ENCODE measurements around the gene PTTG1.

Gene PTTG1

DNA sequence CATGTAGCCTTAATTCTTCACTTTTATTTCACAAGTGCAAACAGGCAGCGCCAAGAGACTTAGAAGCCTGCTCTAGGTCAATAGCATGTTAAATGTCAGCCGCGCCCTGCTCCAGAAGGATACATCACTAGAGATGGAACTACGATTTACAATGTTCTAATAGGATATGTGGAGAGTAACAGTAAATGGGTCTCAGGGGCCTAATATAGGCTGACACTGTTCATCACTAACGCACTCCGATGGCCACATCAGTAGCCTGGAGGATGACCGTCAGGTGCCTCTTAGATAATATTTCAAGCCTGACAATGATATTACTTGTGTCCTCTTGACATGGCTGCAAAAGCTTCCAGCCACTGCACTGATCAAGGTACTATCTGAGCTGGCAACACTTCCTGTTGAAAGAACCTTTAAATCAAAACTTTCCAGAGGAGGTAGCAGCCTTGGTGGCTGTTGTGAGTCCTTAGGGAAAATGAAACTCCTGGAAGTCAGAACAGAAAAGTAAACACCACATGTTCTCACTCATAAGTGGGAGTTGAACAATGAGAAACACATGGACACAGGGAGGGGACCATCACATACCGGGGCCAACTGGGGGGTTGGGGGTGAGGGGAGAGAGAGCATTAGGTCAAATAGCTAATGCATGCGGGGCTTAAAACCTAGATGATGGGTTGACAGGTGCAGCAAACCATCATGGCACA is 35.0 kb downstream of the PTTG1 start:
- DNase-seq, result no peak

DNA sequence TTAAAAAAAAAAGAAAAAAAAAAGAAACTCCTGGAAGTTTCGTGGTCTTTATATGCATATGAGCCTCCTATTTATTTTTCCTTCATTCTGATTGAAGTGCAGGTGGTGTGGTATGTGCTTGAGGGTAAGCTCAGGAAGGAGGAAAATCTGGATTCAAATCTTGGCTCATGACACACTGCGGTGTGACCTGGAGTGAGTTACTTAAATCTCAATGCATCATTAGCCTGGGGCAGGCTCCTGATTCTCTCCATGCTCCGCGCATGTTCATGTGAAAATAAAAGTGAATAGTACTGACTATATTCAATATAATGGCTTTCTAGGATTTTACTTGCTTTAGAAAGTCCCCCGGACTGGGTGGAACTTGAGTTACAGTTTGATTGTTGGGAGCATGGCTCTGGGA is 35.6 kb downstream of the PTTG1 start:
- no peak for DNase-seq

DNA sequence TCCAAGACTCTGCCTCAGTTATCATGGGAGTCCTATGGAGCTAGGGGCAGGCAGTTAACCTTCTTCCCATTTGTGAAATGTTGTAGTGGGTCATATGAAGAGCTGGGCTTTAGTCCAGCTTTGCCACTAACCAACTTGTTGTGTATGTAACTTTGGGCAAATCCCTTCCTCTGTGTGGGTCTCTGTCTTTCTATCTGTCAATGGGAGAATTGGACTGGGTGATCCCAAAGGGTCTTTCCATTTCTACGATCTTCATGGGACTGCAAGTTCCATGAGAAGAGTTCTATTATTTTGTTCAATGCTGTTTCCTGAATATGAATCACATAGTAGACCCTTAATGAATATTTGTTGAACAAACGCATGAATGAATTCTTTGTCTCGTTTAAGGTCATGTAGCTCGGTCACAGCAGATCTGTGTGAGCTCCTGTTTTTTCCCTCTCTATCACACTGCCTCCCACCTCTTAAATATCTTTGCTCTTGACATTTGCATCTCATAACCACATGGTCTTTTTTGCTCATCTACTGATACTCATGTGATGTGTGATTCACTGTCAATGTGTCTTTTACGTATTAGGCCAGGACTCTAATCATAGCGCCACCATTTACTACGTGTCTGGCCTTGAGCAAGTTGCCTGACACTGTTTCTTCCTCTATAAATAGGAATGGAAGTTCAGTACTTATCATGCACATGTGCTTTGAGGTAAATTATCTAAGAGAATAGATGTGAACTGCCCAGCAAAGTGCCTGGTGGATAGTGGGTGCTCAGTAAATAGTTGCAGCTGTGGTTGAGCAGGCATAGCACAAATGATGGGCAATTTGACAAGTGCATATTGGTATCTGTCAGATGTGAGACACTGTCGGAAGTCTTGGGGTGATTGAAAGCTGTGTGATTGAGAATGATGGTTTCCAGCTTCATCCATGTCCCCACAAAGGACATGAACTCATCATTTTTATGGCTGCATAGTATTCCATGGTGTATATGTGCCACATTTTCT is 37.4 kb downstream of the PTTG1 start:
- DNase-seq, result no peak

DNA sequence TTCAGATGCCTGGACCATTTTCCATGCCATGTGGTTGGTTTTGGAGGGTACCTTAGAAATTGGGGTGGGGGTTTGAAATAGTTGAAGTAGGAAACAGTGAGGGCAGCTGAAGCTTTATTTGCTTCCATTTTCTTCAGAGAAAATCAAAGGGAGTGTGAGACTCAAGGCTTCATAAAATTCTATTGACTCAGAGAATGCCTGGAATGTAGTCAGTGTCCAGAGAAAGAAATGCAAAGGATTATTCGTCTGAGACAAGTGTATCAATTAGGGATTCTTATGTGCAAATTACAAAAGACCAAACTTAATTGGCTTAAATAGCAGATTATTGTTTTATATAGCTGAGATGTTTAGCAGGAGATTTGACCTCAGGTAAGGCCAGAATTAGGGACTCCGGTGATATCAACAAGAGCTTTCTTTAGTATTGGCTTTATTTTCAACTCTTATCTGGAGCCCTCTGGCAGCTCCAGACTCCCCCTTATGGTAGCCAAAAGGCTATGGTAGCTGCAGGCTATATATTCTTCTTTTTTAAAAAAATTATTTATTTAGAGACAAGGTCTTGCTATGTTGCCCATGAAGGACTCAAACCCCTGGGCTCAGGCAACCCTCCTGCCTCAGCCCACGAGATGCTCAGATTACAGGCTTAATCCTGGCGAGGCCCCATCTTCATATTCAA is 38.9 kb downstream of the PTTG1 start:
- DNase-seq, result no peak

DNA sequence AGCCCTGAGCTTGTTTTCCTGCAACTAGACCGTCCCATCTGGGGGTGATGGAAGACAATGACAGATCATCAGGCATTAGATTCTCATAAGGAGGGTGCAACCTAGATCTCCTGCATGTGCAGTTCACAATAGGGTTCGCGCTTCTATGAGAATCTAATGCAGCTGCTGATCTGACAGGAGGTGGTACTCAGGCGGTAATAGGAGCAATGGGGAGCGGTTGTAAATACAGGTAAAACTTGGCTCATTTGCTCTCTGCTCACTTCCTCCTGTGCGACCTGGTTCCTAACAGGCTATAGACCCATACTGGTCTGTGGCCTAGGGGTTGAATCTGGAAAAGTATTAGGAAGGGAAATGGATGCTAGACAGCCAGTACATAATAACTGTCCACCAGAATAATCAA is 39.7 kb downstream of the PTTG1 start:
- DNase-seq, result no peak

DNA sequence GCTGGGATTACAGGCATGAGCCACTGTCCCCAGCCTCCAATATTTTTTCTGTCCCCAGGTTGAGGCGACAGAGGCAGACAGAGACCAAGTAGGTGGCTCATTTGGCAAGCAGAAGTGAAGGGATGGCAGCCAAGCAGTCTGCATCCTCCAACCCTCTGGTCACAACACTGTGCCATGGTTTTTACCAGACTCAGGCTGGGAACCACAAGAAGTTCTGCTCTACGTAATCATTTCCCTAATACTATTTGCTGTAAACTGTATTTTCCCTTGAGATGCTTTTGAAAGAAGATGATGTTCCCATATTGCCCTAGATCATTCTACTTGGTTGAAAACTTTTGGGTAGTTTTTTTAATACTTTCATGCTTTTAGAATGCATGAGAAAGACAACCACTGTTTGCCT is 40.5 kb downstream of the PTTG1 start:
- DNase-seq, result no peak

DNA sequence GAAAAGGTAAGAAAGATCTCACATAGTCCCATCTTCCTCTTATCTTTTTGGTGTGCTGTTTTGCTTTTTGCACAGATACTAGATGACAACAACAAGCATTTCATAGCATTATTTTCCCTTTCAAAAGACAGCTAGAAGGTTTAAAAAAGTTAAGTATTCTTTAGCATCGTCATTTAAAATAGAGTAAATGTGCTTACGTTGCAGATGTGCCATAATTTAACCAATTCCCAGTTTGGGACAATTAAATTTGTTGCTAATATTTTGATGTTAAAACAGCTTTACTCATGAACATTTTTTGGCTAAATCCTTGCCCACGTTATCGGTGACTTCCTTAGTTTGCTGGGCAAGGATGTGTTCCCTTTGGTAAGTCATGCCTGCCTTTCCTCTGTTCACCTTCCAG is 41.6 kb downstream of the PTTG1 start:
- no peak for DNase-seq

DNA sequence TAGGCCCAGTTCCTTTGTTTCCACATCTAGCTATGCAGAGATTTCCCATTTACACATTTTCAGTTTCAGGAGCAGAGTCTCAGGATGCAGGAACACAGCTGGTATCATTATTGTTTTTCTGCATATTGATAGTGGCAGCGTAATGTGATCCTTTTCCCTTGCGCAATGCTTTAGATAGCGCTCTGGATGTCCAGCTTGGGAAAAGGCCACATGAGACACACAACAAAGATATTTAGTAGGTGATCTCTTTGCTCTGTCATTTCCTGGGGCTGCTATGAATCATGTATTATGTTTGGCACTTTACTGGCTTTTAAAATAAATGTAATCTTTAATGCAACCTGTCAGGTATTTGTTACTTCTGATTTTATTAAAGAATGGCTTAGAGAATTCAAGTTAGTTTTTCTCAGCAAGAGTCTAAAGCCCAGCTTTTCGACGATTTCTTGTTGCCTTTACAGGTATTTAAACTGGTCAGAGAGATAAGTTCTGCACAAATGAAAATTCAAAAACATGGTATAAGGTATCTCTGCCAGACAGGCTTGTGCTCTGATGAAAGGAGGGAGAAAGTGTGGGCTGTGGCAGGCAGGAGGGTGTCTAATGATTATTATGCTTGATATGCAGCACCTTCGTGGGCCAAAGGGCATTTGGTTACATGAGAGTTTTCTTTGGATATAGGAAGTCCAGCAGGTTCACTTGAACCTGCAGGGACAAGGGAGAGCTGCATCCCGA is 42.2 kb downstream of the PTTG1 start:
- no peak for DNase-seq

DNA sequence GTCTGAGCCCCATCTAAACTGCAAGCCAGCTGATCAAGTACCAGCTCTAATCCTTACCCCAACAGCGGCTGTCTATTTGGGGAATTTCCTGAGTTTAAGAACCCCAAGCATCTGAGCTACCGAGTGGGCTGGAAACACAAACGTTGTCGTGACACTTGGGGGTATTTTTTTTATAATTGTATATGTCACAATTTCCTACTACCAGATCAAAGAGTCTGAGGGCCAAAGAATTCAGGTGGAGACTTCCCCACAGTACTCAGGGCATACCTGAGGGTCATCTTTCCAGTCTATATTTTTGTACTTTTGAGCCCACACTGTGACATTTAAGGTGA is 42.8 kb downstream of the PTTG1 start:
- DNase-seq, result no peak

DNA sequence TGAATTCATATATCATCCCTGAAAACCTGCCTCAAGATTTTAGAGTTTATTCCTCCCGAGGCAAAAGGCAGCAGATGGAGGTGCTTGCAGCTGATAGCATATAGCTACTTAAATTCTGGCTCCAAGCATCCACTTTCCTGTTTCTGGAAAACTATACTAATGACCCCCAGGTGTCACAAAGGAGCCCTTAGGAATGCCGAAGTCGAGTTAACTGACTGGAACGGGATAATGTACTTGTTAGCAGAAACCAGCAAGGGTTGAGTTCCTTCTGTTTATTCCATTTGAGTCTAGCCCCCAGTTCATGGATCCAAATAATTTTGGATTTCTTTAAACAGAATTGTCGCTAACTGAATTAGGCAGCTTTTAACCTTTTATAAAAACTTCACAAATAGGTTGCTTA is 44.5 kb downstream of the PTTG1 start:
- DNase-seq, result no peak

DNA sequence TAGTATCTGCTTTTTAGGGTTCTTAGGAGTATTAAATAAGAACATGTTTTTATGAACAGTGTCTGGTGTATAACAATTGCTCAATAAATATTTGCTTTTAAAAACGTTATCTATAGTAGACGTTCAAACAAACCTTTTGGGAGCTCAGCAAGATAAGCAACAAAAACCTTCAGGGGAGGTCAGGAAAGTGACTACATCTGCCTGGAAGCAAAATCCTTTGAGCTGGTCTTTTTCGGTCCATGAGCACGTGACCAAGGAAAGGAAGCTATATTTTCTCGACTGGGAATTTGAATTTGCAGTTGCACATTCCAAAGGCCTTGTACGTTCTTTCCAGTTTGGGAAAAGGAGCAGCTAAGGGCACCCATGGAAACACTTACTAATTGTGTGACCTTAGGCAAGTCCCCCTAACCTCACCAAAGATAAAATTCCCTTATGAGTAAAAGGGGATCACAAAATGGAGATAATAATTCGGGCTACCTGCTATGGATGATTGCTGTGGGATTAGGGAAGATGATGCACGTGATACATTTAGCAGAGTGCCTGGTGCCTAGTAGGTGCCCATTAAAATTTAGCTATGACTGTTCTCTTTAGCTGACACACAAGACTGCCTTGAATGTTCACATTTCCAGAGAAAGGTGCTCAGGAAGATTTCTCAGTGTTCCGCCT is 45.4 kb downstream of the PTTG1 start:
- DNase-seq, result no peak

DNA sequence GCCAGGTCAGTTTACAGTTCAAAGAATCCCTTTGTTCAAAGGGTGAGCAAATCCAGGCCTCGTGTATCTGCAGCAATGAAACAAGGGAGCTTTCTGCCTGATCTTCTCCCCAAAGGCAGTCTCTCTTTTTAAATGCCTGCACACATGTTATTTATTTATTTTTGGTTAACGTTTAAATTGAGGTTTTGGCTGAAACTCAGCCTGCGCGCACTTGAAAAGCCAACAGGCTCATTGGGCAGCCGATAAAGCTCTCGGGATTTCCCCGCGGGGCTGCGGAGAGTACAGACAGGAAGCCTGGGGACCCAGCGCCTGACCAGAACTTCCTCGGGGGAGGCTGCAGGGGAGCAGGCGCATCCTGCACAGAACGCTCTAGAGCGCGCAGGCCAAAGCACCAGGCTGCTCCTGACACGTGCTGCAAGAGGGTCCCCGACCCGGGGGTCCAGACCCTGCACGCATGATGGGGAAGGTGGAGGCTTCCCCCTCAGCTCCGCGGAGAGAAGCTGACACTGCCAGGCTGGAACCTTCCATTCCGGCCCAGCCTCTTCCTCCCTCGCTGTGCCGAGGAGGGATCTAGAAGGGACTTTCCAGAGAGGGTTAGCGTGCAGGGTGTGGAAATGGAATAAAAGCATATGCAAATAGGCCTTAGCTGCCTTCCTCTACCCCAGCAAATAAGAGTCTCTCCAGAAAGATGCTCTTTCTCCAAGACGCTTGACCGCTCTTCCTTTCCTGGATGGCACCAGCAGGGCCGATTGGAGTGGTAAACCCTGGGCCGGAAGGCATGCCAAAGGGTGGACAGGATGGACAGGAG is 46.1 kb downstream of the PTTG1 start:
- DNase-seq, result peak; percentile 70

DNA sequence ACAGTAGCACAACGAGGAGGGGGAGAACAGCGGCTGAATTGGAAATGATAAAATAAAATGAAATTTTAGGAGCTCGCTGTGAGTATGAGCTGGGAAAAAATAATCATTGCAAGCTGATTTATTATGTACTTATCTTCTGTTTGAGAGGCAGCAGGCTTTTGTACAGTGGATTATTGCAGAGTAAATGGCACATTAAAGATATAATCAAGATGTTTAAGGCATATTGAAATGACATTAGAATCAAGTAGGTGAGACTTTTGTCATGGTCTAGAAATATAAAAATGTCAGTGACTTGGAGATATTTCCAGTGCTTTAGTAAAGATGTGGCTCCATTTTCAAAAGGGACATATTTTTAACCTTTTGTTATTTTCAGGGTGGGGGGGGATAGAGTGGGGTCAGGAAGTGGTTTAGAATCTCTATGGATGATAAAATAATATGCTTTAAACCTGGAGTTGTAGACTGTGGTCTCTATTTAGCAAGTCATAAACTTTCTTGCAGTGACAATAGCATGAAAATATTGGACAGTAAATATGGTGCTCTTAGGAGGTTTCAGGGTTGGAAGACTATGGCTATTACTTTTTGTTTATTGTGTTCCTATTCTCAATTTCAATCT is 46.8 kb downstream of the PTTG1 start:
- no peak for DNase-seq

DNA sequence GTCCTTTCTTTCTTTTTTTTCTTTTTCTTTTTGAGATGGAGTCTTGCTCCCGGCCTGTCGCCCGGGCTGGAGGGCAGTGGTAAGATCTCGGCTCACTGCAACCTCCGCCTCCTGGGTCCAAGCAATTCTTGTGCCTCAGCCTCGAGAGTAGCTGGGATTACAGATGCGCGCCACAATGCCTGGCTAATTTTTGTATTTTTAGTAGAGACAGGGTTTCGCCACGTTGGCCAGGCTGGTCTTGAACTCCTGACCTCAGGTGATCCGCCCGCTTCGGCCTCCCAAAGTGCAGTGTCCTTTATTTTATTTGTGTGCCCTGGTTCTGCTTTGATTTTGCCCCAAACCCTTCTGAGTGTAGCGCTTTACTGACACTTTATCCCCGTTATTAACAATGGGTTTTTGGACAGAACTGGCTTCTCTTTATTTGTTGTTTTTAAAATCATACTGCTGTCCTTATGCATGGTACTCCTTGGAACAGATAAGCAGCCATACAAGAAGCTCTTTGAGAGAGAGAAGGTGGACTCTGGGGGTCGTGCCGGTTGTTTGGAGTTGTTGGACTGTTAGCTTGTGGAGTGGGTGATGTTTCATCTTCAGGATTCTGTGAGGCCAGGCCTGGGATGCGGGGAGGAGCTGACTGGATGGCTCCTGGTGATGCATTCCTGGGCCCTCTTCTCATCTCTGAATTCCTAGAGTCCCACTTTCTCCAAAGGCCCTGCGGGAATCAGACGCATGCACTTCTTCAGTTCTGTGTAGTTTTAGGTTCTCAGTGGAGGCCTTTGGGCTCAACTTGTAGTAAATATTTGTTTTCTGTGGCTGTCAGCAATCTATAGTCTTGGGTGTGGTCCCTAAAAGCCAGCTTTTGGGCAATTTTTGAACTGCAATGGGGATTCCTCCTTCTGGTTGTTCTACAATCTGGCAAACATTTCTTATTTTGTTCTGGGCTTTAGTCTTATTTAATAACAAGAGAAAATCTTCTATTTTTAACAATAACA is 47.8 kb downstream of the PTTG1 start:
- no peak for DNase-seq

DNA sequence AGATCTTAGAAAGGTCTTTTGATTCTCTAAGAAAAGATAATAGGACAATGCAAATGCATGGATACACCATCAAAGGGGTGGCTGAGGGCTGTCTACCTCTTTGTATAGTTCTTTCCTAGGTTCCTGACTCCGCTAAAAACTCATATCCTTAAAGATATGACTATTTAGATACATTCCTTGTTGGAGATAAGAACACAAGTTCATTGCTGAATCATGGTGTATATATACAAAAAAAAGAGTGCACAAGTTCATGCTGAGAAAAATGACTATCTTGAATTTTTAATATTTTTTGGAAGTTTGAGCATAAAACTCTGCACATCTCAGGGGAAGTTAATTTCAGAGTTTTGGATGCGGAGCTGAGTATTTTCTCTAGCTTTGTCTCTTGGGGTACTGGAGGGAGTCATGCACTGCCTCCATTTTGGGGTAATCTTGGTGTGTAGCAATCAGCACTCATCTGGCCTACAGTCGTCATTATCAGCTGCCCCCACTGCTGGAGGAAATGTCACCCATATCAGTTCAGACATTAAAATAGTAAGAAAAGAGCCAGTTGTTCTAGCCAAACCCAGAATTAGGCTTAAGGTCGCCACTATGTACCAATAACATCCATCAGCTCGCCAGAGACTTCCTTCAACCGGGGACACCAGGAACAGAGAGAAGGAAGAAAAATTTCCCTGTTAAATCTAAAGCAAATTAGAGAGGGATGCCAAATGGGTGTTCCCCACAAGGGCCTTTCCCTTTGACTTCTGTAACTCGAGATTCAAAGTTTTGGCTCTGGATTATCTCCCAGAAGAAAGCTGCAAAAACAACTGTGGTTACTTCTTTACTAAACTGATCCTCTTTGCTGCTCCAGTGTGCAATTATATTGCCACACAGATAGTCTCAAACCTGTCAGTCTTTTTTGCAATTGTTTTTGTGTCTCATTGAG is 49.0 kb downstream of the PTTG1 start:
- no peak for DNase-seq

DNA sequence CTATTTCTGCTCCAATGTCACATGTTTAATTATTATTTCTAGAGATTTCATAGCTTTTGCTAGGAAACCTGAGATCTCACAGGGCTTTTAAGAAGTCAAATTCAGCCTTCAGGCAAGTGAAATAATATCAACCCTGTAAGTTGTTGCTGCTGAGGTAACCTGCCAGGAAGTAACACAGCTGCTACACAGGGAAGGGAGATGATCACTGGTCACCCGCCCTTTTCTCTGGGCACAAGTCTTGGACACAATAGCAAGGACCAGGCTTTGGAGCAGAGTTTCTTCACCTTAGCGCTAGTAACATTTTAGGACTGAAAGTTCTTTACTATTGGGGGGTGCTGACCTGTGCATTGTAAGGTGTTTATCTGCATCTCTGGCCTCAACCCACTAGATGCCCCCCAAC is 50.1 kb downstream of the PTTG1 start:
- DNase-seq, result no peak

DNA sequence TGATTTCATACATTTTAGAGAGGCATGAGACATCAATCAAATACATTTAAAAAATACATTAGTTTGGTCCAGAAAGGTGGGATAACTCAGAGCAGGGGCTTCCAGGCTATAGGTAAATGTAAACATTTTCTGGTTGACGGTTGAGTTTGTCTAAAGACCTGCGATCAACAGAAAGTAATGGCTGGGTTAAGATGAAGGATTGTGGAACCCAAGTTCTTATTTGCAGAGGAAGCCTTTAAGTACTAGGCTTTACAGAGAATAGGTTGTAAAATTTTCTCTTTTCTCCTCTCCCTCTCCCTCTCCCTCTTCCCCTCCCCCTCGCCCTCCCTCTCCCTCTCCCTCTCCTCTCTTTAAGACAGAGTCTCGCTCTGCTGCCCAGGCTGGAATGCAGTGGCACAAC is 50.8 kb downstream of the PTTG1 start:
- no peak for DNase-seq

DNA sequence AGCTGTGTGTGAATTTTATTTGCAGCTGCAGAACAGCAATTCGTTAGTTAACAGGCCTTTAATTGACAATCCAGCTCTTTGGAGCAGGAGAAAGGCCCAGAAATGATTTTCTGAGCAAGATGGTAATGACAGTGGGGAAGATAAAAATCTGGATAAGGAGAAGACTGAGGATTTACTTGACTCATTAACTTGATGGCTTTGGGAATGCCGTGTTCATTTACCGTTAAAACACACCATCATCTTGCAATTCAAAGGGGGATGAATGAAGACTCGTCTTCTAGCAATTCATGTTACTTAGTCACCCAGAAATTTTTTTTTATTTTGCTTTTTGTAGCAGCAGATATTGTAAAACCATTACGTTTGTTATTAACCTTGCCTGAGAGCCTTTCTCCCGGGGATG is 52.0 kb downstream of the PTTG1 start:
- DNase-seq, result no peak

DNA sequence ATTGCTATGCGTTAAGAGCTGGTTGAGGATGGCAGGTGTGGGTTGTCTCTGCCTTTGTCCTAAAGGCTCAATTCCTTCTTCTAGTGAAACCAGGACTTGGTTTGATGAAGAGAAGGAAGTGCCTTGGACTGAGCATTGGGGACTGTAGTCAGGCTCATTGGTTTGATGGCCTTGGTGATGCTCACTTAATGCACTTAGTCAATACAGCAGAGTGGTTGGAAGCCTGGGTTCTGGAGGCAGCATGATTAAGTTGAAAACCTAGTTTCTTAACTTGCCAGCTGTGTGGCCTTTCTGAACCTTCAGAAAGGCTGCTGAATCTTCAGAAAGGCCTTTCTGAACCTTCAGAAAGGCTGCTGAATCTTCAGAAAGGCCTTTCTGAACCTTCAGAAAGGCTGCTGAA is 52.4 kb downstream of the PTTG1 start:
- DNase-seq, result no peak

All from right hindlimb (tissue), 1 donor.